Fibroblast of skin of scalp (primary cell): ENCODE results near the gene KATNB1.
"Not testable (repeated sequence)": the region's sequence is repeated elsewhere in the genome, so short reads cannot be mapped to it uniquely, and the experiment has no call there.

ENCODE experiments used
- DNase-seq: peaks from one replicate; pipeline ENCODE4 v3.0.0-alpha.2; 2013

KATNB1 gene

GRCh38 chr16:57773019-57773418 is 37.4 kb downstream of the KATNB1 start:
- DNase-seq: no peak

GRCh38 chr16:57773655-57774295 is 38.2 kb downstream of the KATNB1 start:
- no peak for DNase-seq

- no peak for DNase-seq
These were observed 39.2 kb downstream of the KATNB1 start for GRCh38 chr16:57774705-57775285.

- DNase-seq: peak; percentile 11
These were observed 40.3 kb downstream of the KATNB1 start for GRCh38 chr16:57775661-57776469.

GRCh38 chr16:57778658-57779057 is 43.1 kb downstream of the KATNB1 start:
- DNase-seq: no peak

- not testable (repeated sequence) for DNase-seq
These were observed 44.3 kb downstream of the KATNB1 start for GRCh38 chr16:57779836-57780235.

- DNase-seq: no peak
These were observed 45.8 kb downstream of the KATNB1 start for GRCh38 chr16:57781349-57781740.

- DNase-seq: peak; percentile 47
These were observed 46.4 kb downstream of the KATNB1 start for GRCh38 chr16:57781741-57782606.

GRCh38 chr16:57782607-57783055 is 47.1 kb downstream of the KATNB1 start:
- DNase-seq: not testable (repeated sequence)

- DNase-seq: no peak
These were observed 47.5 kb downstream of the KATNB1 start for GRCh38 chr16:57783116-57783515.

- DNase-seq: no peak
These were observed 48.3 kb downstream of the KATNB1 start for GRCh38 chr16:57783883-57784282.

- DNase-seq: no peak
These were observed 48.8 kb downstream of the KATNB1 start for GRCh38 chr16:57784334-57784733.

GRCh38 chr16:57785385-57785784 is 49.8 kb downstream of the KATNB1 start:
- DNase-seq: no peak

GRCh38 chr16:57785924-57786323 is 50.4 kb downstream of the KATNB1 start:
- DNase-seq: no peak

- no peak for DNase-seq
These were observed 51.3 kb downstream of the KATNB1 start for GRCh38 chr16:57786632-57787518.

GRCh38 chr16:57787519-57787905 is 51.9 kb downstream of the KATNB1 start:
- no peak for DNase-seq

GRCh38 chr16:57788252-57788841 is 52.8 kb downstream of the KATNB1 start:
- DNase-seq: no peak

GRCh38 chr16:57788951-57789350 is 53.4 kb downstream of the KATNB1 start:
- DNase-seq: no peak

- DNase-seq: no peak
These were observed 55.8 kb downstream of the KATNB1 start for GRCh38 chr16:57791195-57791892.

- no peak for DNase-seq
These were observed 56.4 kb downstream of the KATNB1 start for GRCh38 chr16:57791893-57792461.
